ENCODE data around the gene FUT6. TPM values are rescaled to one million over a fixed set of nuclear protein-coding genes. Genes with fewer than 3 reads are reported as not detected.
"Not testable (repeated sequence)": the region's sequence is repeated elsewhere in the genome, so short reads cannot be mapped to it uniquely, and the experiment has no call there.

The FUT6 gene
- total RNA-seq, 1 donor, result 2.4 TPM

- no peak for DNase-seq (ENCODE audit: low read depth in 2 of 3, low spot score in 2 of 3)
These were observed 23.6 kb upstream of the FUT6 start for GRCh38 chr19:5863030-5863665.

GRCh38 chr19:5857203-5858081 is 17.9 kb upstream of the FUT6 start:
- DNase-seq (ENCODE audit: low read depth in 2 of 3, low spot score in 2 of 3), result no peak

GRCh38 chr19:5855151-5855550 is 15.6 kb upstream of the FUT6 start:
- DNase-seq (ENCODE audit: low read depth in 2 of 3, low spot score in 2 of 3), result not testable (repeated sequence)

DNA sequence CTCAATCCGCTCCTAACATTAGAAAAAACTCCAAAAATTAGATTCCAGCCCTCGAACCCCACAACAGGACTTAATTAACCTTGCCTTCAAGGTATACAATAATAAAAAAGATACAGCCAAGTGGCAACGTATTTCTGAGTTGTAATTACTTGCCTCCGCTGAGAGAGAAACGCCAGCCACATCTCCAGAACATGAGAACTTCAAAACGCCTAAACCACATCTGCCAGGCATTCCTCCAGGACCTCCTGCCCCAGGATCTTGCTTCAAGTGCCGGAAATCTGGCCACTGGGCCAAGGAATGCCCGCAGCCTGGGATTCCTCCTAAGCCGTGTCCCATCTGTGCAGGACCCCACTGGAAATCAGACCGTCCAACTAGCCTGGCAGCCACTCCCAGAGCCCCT is 14.6 kb upstream of the FUT6 start:
- DNase-seq (ENCODE audit: low read depth in 2 of 3, low spot score in 2 of 3), result not testable (repeated sequence)

- DNase-seq (ENCODE audit: low read depth in 2 of 3, low spot score in 2 of 3), result no peak
These were observed 11.8 kb upstream of the FUT6 start, which contains the start of gene FUT3 for GRCh38 chr19:5851302-5851701. TSS of gene FUT3 (minus strand) at chr19:5851449.

DNA sequence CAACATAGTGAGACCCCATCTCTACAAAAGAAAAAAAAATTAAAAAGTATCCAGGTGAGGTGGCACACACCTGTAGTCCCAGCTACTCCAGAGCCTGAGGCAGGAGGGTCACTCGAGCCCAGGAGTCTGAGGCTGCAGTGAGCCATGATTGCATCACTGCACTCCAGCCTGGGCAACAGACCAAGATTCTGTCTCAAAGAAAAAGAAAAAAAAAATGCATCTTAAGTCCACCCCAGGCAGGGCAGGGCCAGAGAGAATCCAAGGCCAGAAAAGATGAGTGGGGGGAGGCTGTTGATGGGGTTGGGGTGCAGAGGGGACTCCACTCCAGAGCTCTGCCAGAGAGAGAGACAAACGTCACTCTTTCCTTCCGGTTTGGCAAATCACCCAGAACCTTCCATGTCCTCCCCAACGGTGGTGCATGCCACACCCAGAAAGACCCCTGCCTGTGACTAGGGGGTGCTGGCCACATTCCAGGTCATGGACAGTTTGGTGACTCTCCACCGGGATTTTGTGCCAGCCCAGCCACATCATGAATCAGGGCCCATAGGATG is 11.3 kb upstream of the FUT6 start:
- DNase-seq (ENCODE audit: low read depth in 2 of 3, low spot score in 2 of 3), result peak in 2 of 3 donors; percentile 18 to 33

DNA sequence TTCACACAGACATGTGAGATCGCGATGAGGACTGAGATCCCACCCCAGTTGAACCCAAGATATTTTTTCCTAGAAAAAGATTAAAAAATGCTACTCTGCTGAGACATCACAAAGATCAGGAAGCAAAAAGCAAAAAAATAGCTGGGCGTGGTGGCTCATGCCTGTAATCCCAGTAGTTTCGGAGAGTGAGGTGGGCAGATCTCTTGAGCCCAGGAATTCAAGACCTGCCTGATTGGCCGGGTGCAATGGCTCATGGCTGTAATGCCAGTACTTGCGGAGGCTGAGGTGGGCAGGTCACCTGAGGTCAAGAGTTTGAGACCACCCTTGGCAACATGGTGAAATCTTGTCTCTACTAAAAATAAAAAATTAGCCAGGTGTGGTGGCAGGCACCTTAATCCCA is 10.7 kb upstream of the FUT6 start:
- no peak for DNase-seq (ENCODE audit: low read depth in 2 of 3, low spot score in 2 of 3)

GRCh38 chr19:5848621-5849020 is 9.1 kb upstream of the FUT6 start:
- DNase-seq (ENCODE audit: low read depth in 2 of 3, low spot score in 2 of 3), result not testable (repeated sequence)

DNA sequence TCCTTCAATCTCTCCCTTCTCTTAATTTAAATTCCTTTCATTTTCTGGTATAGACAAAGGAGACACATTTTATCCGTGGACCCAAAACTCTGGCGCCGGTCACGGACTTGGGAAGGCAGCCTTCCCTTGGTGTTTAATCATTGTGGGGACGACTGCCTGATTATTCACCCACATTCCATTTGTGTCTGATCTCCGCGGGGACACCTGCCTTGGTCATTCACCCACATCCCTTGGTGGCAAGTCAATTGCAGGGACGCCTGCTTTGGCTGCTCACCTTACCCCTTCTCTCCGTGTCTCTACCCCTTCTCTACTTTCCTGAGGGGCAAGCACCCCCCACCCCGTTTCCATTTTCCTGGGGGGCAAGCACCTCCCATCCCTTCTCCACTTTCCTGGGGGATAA is 8.3 kb upstream of the FUT6 start:
- DNase-seq (ENCODE audit: low read depth in 2 of 3, low spot score in 2 of 3), result not testable (repeated sequence)

GRCh38 chr19:5844456-5845433 is 5.2 kb upstream of the FUT6 start:
- DNase-seq (ENCODE audit: low read depth in 2 of 3, low spot score in 2 of 3), result no peak

DNA sequence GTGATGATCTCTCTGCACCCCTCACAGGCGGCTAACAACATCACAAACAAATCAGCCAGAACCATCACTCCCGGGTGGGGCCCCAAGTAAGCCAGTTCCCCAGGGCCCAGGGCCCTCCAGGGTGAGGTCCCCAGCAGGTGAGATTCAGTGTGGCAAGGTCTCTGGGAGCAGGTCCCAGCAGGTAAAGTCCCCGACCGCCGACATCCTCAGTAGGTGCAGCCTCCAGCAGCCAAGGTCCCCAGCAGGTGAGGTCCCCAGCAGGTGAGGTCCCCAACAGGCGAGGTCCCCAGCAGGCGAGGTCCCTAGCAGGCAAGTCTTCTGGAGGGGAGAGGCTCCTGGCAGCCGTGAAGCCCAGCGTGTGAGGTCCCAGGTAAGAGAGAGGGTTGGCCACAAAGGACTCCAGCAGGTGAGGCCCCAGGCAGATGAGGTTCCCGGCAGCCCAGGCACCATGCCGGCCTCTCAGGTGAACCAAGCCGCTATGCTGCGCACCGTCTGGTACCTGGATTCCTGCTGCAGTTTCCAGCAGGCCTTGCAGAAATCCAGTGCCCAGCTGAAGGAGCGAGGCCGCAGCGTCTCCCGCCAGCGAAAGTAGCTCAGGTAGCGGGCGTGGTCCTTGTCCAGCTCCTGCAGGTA is 3.9 kb upstream of the FUT6 start:
- DNase-seq (ENCODE audit: low read depth in 2 of 3, low spot score in 2 of 3), result no peak

DNA sequence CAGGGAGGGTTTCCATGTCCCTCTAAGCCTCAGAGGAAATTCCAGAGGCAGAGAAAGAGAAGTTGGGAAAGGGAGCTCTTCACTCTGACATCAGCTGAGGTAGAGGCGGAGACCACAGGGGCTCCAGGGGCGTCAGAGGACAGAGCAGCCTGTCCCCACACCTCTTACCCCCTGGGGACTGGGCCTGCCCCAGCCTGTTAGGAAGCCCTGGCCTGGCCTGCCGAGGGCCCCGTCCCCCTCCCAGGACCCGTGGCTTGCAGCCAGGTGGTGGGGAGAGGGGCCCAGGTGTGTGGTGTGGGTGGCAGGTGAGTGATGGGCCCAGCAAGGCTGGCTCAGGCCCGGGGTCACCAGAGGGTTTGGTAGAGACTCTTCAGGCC is 2.2 kb upstream of the FUT6 start:
- not testable (repeated sequence) for DNase-seq (ENCODE audit: low read depth in 2 of 3, low spot score in 2 of 3)

DNA sequence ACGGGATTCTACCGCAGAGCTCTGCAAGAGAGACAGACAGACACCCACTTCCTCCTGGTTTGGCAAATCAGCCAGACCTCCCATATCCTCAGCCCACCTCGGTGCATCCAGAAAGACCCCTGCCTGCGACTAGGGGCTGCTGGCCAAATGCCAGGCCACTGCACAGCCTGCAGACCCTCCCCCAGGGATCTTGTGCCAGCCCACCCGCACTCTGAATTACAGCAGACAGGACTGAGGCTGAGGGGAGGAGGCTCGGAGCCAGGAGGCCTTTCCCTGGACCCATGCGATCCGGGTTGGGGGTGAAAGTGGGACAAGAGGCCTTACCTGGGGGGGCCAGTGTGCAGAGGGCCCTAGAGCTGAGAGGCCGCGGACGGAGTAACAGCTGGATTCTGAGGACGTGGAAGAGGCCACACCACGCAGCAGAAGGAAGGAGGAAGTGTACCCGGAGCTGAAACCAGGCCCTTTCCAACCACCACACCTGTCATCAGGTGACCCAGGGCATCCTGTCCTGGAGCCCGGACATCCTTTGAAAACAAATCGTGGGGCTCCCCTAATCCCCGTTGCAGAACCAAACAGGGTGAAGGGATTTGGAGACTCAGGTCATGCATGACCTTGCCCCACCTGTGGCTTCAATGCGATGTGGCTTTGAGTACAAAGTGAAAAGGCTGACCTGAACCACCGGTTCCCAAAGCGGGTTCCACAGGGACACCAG is 993 bp downstream of the FUT6 start:
- peak in 1 of 3 donors; percentile 22 for DNase-seq (ENCODE audit: low read depth in 2 of 3, low spot score in 2 of 3)

- no peak for DNase-seq (ENCODE audit: low read depth in 2 of 3, low spot score in 2 of 3)
These were observed 1.6 kb downstream of the FUT6 start for GRCh38 chr19:5837761-5838352.

- DNase-seq (ENCODE audit: low read depth in 2 of 3, low spot score in 2 of 3), result no peak
These were observed 6.8 kb downstream of the FUT6 start for GRCh38 chr19:5832527-5833216.

- no peak for DNase-seq (ENCODE audit: low read depth in 2 of 3, low spot score in 2 of 3)
These were observed 7.4 kb downstream of the FUT6 start for GRCh38 chr19:5832061-5832460.

- DNase-seq (ENCODE audit: low read depth in 2 of 3, low spot score in 2 of 3), result no peak
These were observed 8.3 kb downstream of the FUT6 start for GRCh38 chr19:5831159-5831558.

DNA sequence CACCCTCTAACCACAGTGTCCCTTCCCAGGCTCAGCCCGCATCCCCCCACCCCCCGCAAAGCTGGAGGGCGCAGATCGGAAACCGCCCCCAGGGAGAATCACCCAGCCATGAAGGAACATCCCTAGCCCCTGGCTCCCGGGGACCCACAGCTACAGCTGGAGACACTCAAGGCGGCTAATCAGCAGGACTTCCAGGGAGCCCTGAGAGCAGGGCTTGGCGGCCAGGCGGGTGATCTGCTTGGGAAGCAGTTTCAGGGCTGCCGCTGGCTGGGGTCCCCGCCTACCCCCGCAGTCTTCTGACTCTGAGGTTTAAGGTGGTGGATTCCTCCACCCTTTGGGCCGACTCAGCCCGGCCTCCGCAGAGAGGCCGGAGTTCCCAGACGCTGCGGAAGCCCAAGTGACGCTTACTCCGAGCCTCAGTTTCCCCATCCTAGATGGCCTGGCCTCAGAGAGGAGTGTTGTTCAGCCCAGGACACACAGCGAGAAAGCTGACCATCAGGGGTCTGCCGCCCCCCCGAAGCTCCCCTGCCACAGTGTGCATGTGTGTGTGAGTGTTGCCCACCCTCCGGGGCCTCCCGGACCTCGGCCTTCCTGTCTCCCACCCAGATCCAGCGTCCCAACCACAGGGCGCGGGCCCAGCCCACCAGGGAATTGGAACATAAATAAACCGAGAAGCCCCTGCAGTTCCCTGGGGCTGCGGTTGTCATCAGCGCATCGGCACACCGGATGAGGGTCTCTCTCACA is 9.8 kb downstream of the FUT6 start:
- DNase-seq (ENCODE audit: low read depth in 2 of 3, low spot score in 2 of 3), result no peak

All from hematopoietic multipotent progenitor cell (in vitro differentiated cells).